NK-92 (cell line): ENCODE data around the gene CCDC195.
"Not testable (repeated sequence)": the region's sequence is repeated elsewhere in the genome, so short reads cannot be mapped to it uniquely, and the experiment has no call there.

Source experiments
- DNase-seq: peaks from one replicate; lab custom pipeline; 2025; ENCODE audit not compliant: unreplicated experiment; lab: John Stamatoyannopoulos, UW

The CCDC195 gene

GRCh38 chr2:224691563-224691962 is 24.6 kb downstream of the CCDC195 start:
- DNase-seq = no peak

GRCh38 chr2:224690868-224691267 is 25.3 kb downstream of the CCDC195 start:
- DNase-seq = no peak

- DNase-seq = no peak
Measured at GRCh38 chr2:224689539-224689938, 26.6 kb downstream of the CCDC195 start.

GRCh38 chr2:224688997-224689396 is 27.2 kb downstream of the CCDC195 start:
- no peak for DNase-seq

GRCh38 chr2:224687156-224687555 is 29.0 kb downstream of the CCDC195 start:
- no peak for DNase-seq

GRCh38 chr2:224685121-224685520 is 31.0 kb downstream of the CCDC195 start:
- no peak for DNase-seq

- DNase-seq = no peak
Measured at GRCh38 chr2:224682134-224682533, 34.0 kb downstream of the CCDC195 start.

- no peak for DNase-seq
Measured at GRCh38 chr2:224671731-224672130, 44.4 kb downstream of the CCDC195 start.

- DNase-seq = no peak
Measured at GRCh38 chr2:224670203-224670602, 46.0 kb downstream of the CCDC195 start.

- no peak for DNase-seq
Measured at GRCh38 chr2:224669449-224669848, 46.7 kb downstream of the CCDC195 start.

GRCh38 chr2:224668123-224668909 is 47.8 kb downstream of the CCDC195 start:
- no peak for DNase-seq

GRCh38 chr2:224666951-224667553 is 49.1 kb downstream of the CCDC195 start:
- no peak for DNase-seq

GRCh38 chr2:224663322-224663721 is 52.8 kb downstream of the CCDC195 start:
- not testable (repeated sequence) for DNase-seq

GRCh38 chr2:224661708-224662107 is 54.5 kb downstream of the CCDC195 start:
- DNase-seq = not testable (repeated sequence)

GRCh38 chr2:224659714-224660113 is 56.5 kb downstream of the CCDC195 start:
- DNase-seq = no peak

- no peak for DNase-seq
Measured at GRCh38 chr2:224658780-224659405, 57.3 kb downstream of the CCDC195 start.

GRCh38 chr2:224657349-224657748 is 58.8 kb downstream of the CCDC195 start:
- DNase-seq = no peak

GRCh38 chr2:224655006-224655537 is 61.1 kb downstream of the CCDC195 start:
- no peak for DNase-seq
